HG03439 (cell line): Measurements from ENCODE around the gene SRP54.
A peak's percentile ranks its signal among the peaks of the same experiment; 100 is the strongest.
"Not testable (repeated sequence)": the region's sequence is repeated elsewhere in the genome, so short reads cannot be mapped to it uniquely, and the experiment has no call there.

ENCODE experiments used
- ATAC-seq: cut with Tn5 transposase; IDR thresholded peaks from one replicate; pipeline ENCODE4 v1.9.1; 2021; ENCODE audit warnings: mild to moderate bottlenecking, moderate library complexity; ENCODE audit not compliant: unreplicated experiment

Gene SRP54

GRCh38 chr14:34983148-34983760, 462 bp downstream of the SRP54 start:
- ATAC-seq = peak; percentile 28

- no peak for ATAC-seq
Measured at GRCh38 chr14:34983786-34984185, 994 bp downstream of the SRP54 start.

GRCh38 chr14:34985740-34986139, 2.9 kb downstream of the SRP54 start:
- ATAC-seq = no peak

- ATAC-seq = no peak
Measured at GRCh38 chr14:34987180-34987579, 4.4 kb downstream of the SRP54 start.

- no peak for ATAC-seq
Measured at GRCh38 chr14:34989762-34990161, 7.0 kb downstream of the SRP54 start.

GRCh38 chr14:34993426-34993825, 10.6 kb downstream of the SRP54 start:
- no peak for ATAC-seq

- no peak for ATAC-seq
Measured at GRCh38 chr14:34994668-34995067, 11.9 kb downstream of the SRP54 start.

GRCh38 chr14:34997762-34998161, 15.0 kb downstream of the SRP54 start:
- ATAC-seq = no peak

GRCh38 chr14:34999500-34999899, 16.7 kb downstream of the SRP54 start:
- ATAC-seq = no peak

- ATAC-seq = no peak
Measured at GRCh38 chr14:35001621-35002020, 18.8 kb downstream of the SRP54 start.

GRCh38 chr14:35004839-35005238, 22.0 kb downstream of the SRP54 start:
- no peak for ATAC-seq

- ATAC-seq = no peak
Measured at GRCh38 chr14:35016568-35016967, 33.8 kb downstream of the SRP54 start.

GRCh38 chr14:35020713-35021112, 37.9 kb downstream of the SRP54 start:
- ATAC-seq = no peak

GRCh38 chr14:35028435-35028834, 45.6 kb downstream of the SRP54 start:
- no peak for ATAC-seq

- no peak for ATAC-seq
Measured at GRCh38 chr14:35032562-35032961, 49.8 kb downstream of the SRP54 start.

- ATAC-seq = no peak
Measured at GRCh38 chr14:35034440-35034833, 51.6 kb downstream of the SRP54 start.

- not testable (repeated sequence) for ATAC-seq
Measured at GRCh38 chr14:35034944-35035554, 52.3 kb downstream of the SRP54 start.

- ATAC-seq = not testable (repeated sequence)
Measured at GRCh38 chr14:35038312-35038711, 55.5 kb downstream of the SRP54 start.

- ATAC-seq = no peak
Measured at GRCh38 chr14:35042632-35043031, 59.8 kb downstream of the SRP54 start.

GRCh38 chr14:35043046-35043445, 60.3 kb downstream of the SRP54 start:
- no peak for ATAC-seq

- ATAC-seq = no peak
Measured at GRCh38 chr14:35044939-35045797, 62.4 kb downstream of the SRP54 start.

GRCh38 chr14:35045798-35046047, 62.9 kb downstream of the SRP54 start:
- no peak for ATAC-seq
